HEK293 (cell line): ENCODE results near the gene SURF1.

Experiments
- CTCF ChIP-seq: fragments of 450-650 bp; formaldehyde crosslinking; IDR thresholded peaks from 2 replicates; pipeline ENCODE4 v1.5.1; 2016; ENCODE audit warnings: missing biosample characterization, missing genetic modification characterization
- WT1 ChIP-seq: fragments of 450-650 bp; formaldehyde crosslinking; IDR thresholded peaks from 2 replicates; pipeline ENCODE4 v1.5.1; 2016; ENCODE audit warnings: missing biosample characterization, missing genetic modification characterization
- YY1 ChIP-seq: fragments of 450-650 bp; formaldehyde crosslinking; IDR thresholded peaks from 2 replicates; pipeline ENCODE4 v1.5.1; 2018; ENCODE audit warnings: missing biosample characterization, missing genetic modification characterization
- ZNF561 ChIP-seq: fragments of 450-650 bp; IDR thresholded peaks from 2 replicates; pipeline ENCODE4 v1.5.1; 2018; ENCODE audit warnings: missing biosample characterization, missing genetic modification characterization, borderline replicate concordance

- TF ChIP-seq WT1 (tag by site-specific recombination) (no peak), ZNF561 (no peak), YY1 (tag by site-specific recombination) (no peak), CTCF (tag by site-specific recombination) (no peak)
These were observed 33.1 kb downstream of the SURF1 start for GRCh38 chr9:133323211-133323610.
